Bronchial epithelial cell (primary cell): Measurements from ENCODE around the gene ADH7. TPM values are rescaled to one million over a fixed set of nuclear protein-coding genes. Genes with fewer than 3 reads are reported as not detected.

ENCODE experiments used
- DNase-seq: peaks from one replicate; pipeline ENCODE4 v3.0.0-alpha.2; 2010; ENCODE audit warnings: low read depth
- FAIRE-seq: peaks from 2 replicates; lab custom pipeline; 2011; peaks lifted over from hg19 to GRCh38; lab: Jason Lieb, UNC
- H3K27me3 ChIP-seq: 2 replicates; pipeline ENCODE4 v1.5.1; 2011; ENCODE audit warnings: low read length; ENCODE audit not compliant: control insufficient read depth, insufficient read depth
- H3K36me3 ChIP-seq: 2 replicates; pipeline ENCODE4 v1.5.1; 2011; ENCODE audit warnings: low read length; ENCODE audit not compliant: control insufficient read depth, insufficient read depth
- H3K4me3 ChIP-seq: 2 replicates; pipeline ENCODE4 v1.5.1; 2011; ENCODE audit warnings: mild to moderate bottlenecking, low read depth, low read length, control low read depth
- CTCF ChIP-seq: IDR thresholded peaks from 2 replicates; pipeline ENCODE4 v1.5.1; 2011; ENCODE audit warnings: mild to moderate bottlenecking, moderate library complexity, low read length, control low read depth, inconsistent platforms; ENCODE audit not compliant: insufficient read depth, severe bottlenecking
- total RNA-seq: library from RNA; depleted of rRNA; stranded (reverse); fragments of >200 nt; gene quantifications from 2 replicates; pipeline ENCODE4 v1.2.1, GENCODE V29; 2014

Gene ADH7
- total RNA-seq, 1 donor from 2014 or later: 8.4 TPM

GRCh38 chr4:99389606-99390005 is 45.5 kb downstream of the ADH7 start:
- H3K36me3 ChIP-seq: no peaks in the 10 kb centered on the region
- TF ChIP-seq CTCF: no peak

GRCh38 chr4:99383833-99384392 is 51.2 kb downstream of the ADH7 start:
- TF ChIP-seq CTCF: no peak
- Histone ChIP-seq H3K36me3 (no peaks in the 10 kb centered on the region), H3K27me3 (no peaks in the 10 kb centered on the region), H3K4me3 (no peak overlapping the region)
- DNase-seq (peak; percentile 37), FAIRE-seq (no peak)

More at GRCh38 chr4:99389606-99390005, 45.5 kb downstream of the ADH7 start:
- Histone ChIP-seq H3K4me3 (no peak overlapping the region), H3K27me3 (no peaks in the 10 kb centered on the region)
- DNase-seq (no peak), FAIRE-seq (no peak)

- TF ChIP-seq CTCF: no peak
- no peak for FAIRE-seq
- no peaks in the 10 kb centered on the region for H3K36me3 ChIP-seq
These were observed 51.7 kb downstream of the ADH7 start for GRCh38 chr4:99383399-99383798.

GRCh38 chr4:99382745-99383360 is 52.3 kb downstream of the ADH7 start:
- H3K36me3 ChIP-seq: no peaks in the 10 kb centered on the region
- no peak for TF ChIP-seq CTCF
- DNase-seq (no peak), FAIRE-seq (no peak)
- H3K27me3 ChIP-seq: no peaks in the 10 kb centered on the region
- H3K4me3 ChIP-seq: no peak overlapping the region

More at GRCh38 chr4:99383399-99383798, 51.7 kb downstream of the ADH7 start:
- H3K4me3 ChIP-seq: no peak overlapping the region
- no peak for DNase-seq
- H3K27me3 ChIP-seq: no peaks in the 10 kb centered on the region

GRCh38 chr4:99381588-99382175 is 53.5 kb downstream of the ADH7 start:
- no peak for TF ChIP-seq CTCF
- FAIRE-seq: no peak

More at GRCh38 chr4:99381588-99382175, 53.5 kb downstream of the ADH7 start:
- DNase-seq: no peak
- Histone ChIP-seq H3K36me3 (no peaks in the 10 kb centered on the region), H3K4me3 (no peak overlapping the region), H3K27me3 (no peaks in the 10 kb centered on the region)
